ENCODE measurements around the gene SURF2. TPM values are rescaled to one million over a fixed set of nuclear protein-coding genes. Genes with fewer than 3 reads are reported as not detected.

SURF2 gene
- total RNA-seq, 6 experiments from 2014 or later: 6.3 to 16.9 (median 8.2) TPM

- DNase-seq: no peak
- H3K27me3 ChIP-seq: no peaks in the 10 kb centered on the region
- H3K27ac ChIP-seq: peak overlapping the region; percentile 67 to 90 (median 74)
- peaks cover 0 to 17% (median 4%) of the 10 kb centered on the region in 4 donors for H3K4me1 ChIP-seq
- H3K36me3 ChIP-seq: peaks cover 5 to 53% (median 28%) of the 10 kb centered on the region in 4 donors
- TF ChIP-seq POLR2A (IDR thresholded peaks at IDR 0.05): no peak
- no peak for TF ChIP-seq CTCF (IDR thresholded peaks at IDR 0.05)
- 13% methylated on average over 25 of the region's 25 CpGs for WGBS (ENCODE audit: insufficient coverage, low coverage, low lambda C conversion rate, missing lambda C conversion rate)
- H3K4me3 ChIP-seq: peak overlapping the region; percentile 72 to 99 (median 98)
- intact Hi-C loops (cut with DNase I): loop anchor here in 1 of 2 donors (10.0 kb wide), 1 partner anchor 136 kb away; no protein-coding TSS in a partner anchor
- no peak for ATAC-seq
- H3K9me3 ChIP-seq: no peaks in the 10 kb centered on the region
Observed at GRCh38 chr9:133348718-133349573, 7.4 kb upstream of the SURF2 start.

GRCh38 chr9:133349965-133350616 lies 6.3 kb upstream of the SURF2 start:
- no peaks in the 10 kb centered on the region for H3K27me3 ChIP-seq
- H3K9me3 ChIP-seq: no peaks in the 10 kb centered on the region
- no peak overlapping the region for H3K27ac ChIP-seq
- TF ChIP-seq CTCF (IDR thresholded peaks at IDR 0.05): no peak
- TF ChIP-seq POLR2A (IDR thresholded peaks at IDR 0.05): no peak
- WGBS (ENCODE audit: insufficient coverage, low coverage, low lambda C conversion rate, missing lambda C conversion rate): 61% methylated on average over 5 of the region's 15 CpGs
- peak in 1 of 3 donors; percentile 39 for DNase-seq
- intact Hi-C loops (cut with DNase I): loop anchor here (10.0 kb wide), 2 partner anchors 55 to 135 kb away; no protein-coding TSS in a partner anchor
- no peak for ATAC-seq
- H3K4me1 ChIP-seq: peaks cover 0 to 27% (median 5%) of the 10 kb centered on the region in 4 donors
- H3K36me3 ChIP-seq: peaks cover 5 to 43% (median 23%) of the 10 kb centered on the region in 4 donors
- H3K4me3 ChIP-seq: no peak overlapping the region

GRCh38 chr9:133351526-133351907 lies 4.8 kb upstream of the SURF2 start:
- no peak overlapping the region for H3K27ac ChIP-seq
- no peaks in the 10 kb centered on the region for H3K9me3 ChIP-seq
- DNase-seq (no peak), ATAC-seq (no peak)
- WGBS (ENCODE audit: insufficient coverage, low coverage, low lambda C conversion rate, missing lambda C conversion rate): 94% methylated on average over 2 of the region's 3 CpGs
- H3K36me3 ChIP-seq: peaks cover 5 to 43% (median 23%) of the 10 kb centered on the region in 4 donors
- H3K4me1 ChIP-seq: peaks cover 0 to 30% (median 8%) of the 10 kb centered on the region in 4 donors
- H3K4me3 ChIP-seq: no peak overlapping the region
- TF ChIP-seq POLR2A (IDR thresholded peaks at IDR 0.05) (no peak), CTCF (IDR thresholded peaks at IDR 0.05) (no peak)
- H3K27me3 ChIP-seq: no peaks in the 10 kb centered on the region
- intact Hi-C loops (cut with DNase I): loop anchor here in 1 of 2 donors (10.0 kb wide), 1 partner anchor 53 kb away; no protein-coding TSS in a partner anchor

GRCh38 chr9:133351908-133352634 lies 4.3 kb upstream of the SURF2 start:
- TF ChIP-seq POLR2A (IDR thresholded peaks at IDR 0.05): no peak
- TF ChIP-seq CTCF (IDR thresholded peaks at IDR 0.05): peak; percentile 29 to 49 (median 40)
- H3K9me3 ChIP-seq: no peaks in the 10 kb centered on the region
- peak in 1 of 4 donors; percentile 7 for ATAC-seq
- 93% methylated on average over 6 of the region's 14 CpGs for WGBS (ENCODE audit: insufficient coverage, low coverage, low lambda C conversion rate, missing lambda C conversion rate)
- H3K36me3 ChIP-seq: peaks cover 5 to 43% (median 23%) of the 10 kb centered on the region in 4 donors
- H3K4me3 ChIP-seq: no peak overlapping the region
- no peak overlapping the region for H3K27ac ChIP-seq
- no peaks in the 10 kb centered on the region for H3K27me3 ChIP-seq
- no peak for DNase-seq
- H3K4me1 ChIP-seq: peaks cover 0 to 27% (median 8%) of the 10 kb centered on the region in 4 donors
- intact Hi-C loops (cut with DNase I): loop anchor here in 1 of 2 donors (10.0 kb wide), 1 partner anchor 53 kb away; no protein-coding TSS in a partner anchor

All from right lobe of liver (tissue), 6 donors.